Measurements from ENCODE around the gene GPR171.

The GPR171 gene

DNA sequence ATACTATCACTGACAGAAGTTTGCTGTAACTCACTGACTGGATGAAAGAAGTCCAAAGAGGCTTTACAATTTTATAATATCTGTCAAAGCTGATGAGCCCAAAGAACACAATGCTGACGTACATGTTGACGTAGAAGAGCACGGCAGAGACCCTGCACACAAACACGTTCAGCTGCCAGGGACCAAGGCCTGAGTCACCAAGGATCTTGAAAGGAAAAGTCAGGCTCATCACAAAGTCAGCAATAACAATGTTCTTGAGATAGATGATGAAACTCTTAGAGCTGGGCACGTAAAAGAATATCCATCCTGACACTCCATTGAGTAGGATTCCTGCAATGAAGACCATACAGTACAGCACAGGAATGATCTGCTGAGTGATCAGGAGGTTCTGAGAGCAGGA, 10.9 kb upstream of the GPR171 start:
- DNase-seq (ENCODE audit: low spot score): no peak

DNA sequence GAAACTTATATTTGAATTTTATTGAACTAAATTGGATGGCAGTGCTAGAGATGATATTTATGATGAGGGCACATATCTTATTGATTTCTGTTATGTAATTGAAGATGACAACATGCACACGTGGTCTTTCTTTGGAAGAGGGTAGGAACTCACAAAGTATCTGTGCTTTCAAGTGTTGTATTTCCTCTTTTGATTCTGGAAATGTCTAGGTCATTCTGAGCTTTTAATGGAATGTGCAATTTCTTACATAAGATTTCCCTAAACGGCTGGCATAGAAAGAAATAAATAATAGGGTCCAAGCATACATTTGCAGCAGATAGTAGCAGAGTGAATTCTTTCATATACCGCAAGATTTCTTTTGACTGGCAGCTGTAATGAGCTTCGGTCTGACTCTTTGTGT, 10.1 kb upstream of the GPR171 start:
- no peak for DNase-seq (ENCODE audit: low spot score)

DNA sequence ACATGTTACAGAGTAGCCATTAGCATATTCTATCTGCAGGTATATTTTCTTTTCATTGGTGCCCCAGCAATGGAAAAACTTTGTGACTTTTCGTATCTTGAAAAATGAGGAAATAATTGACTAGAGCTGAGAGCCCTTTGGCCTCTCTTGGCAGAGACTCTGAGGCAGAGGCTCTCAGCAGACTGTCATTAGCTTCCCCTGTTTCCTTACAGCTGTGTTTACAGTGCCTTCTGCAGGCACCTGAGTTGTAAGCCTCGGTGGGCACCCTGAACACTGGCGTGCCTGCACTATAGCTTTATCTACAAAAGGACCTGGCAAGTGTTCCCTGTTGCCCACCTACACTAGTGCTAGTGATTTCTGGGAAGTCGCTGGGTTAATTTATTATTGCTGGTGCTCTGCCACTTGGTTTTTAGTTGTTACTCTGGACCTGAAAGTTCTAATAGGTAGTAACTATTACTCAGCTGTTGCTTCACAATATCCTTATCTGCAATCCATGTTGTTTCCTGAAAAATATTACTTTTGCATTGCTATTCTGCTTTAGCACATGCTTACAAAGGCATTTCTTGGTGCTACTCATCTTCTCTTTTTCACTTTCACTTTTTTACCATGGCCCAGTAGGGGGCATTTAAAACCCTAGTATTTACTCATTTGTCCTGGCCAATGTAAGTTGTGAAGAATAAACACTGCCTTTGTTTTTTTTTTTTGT, 7.8 kb upstream of the GPR171 start:
- DNase-seq (ENCODE audit: low spot score): no peak

DNA sequence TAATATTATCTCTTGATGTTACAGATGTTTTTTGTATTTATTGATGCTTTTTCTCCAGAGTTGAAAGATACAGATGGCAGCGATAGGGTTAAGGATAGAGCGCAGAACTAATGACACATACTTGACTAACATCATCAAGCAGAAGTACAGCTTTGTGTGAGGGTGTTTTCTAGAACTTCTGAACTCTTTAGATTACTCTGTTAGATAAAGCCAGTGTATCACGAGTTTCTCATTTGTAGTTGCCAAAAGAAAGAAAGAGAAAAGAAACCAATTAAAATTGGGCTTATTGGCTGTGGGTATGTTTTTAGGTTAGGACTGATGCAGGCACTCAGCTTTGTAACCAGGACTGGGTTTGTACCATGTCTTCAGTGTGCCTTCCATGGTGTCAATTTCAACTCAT, 6.6 kb upstream of the GPR171 start:
- DNase-seq (ENCODE audit: low spot score): no peak

DNA sequence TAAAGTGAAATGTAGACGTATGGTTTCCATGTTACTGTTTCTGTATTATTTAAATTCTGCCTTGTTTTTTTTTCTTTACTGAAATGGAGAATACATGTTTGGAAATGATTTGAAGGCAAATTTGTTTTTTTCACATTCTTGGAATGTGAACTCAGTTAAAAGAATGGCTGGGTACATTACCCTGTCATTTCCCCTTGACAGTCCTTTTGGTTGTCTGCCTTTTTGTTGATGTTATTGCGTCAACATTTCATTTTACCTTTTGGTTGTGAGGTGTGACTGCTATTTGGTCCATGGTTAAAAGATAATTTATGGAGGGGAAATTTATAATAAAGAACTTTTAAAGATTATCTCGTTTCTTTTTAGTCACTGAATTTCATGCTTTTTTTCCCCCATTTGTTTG, 3.2 kb upstream of the GPR171 start:
- no peak for DNase-seq (ENCODE audit: low spot score)

DNA sequence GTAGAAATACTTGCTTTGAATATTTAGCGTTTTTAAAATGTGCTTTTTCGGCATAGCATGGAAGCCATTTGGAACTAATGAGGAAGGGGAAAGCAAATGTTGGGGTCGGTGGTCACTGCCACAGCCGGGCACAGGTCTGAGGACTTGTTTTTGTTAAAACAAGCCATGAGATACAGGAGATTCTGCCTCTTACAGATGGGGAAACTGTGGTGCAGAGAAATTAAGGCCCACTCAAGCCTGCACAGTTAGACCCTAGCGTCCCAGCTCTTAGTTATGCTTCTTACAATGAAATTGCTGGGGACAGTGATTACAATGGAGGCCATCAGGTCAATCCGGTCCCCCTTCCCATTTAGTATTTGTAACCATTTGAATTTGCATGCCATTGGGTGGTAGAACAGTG, 2.5 kb upstream of the GPR171 start:
- DNase-seq (ENCODE audit: low spot score): no peak

DNA sequence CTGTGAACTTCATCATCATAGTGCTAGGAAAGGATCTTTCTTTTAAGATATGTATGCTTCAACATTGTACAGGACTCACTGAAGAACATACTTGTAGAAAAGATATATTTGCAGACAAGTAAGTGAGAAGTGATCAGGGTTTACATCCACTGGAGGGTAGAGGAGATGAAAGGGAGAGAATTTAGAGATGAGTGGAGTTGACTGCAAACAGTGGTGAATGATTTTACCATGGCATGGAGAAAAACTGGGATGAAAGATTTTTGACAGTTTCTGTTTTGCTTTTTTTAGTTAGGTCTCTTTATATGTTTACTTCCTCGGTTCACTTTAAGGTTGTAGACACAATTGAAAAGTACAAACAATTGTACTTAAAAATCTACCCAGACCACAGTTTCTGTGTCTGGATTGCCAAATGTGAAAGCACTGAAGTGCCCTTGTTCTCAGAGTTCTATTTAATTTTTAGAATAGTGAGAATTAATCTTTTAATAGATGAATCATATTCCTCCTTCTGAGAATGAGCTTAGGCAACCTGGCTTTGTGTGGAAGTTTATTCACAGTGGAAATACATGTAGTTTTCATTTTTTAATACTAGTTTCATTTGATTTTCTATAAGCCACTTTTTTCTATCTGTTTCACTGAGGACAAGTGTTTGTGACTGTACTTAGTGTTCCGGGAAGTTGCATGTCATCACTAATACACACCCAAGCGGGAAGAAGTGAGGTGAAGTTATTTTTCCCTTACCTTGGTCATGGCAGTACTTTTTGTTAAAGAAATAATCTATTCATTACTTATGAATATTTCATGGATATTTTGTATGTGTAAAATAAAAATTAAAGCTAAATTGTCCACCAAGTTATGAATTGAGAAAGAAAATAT, 1.8 kb upstream of the GPR171 start:
- DNase-seq (ENCODE audit: low spot score): no peak

DNA sequence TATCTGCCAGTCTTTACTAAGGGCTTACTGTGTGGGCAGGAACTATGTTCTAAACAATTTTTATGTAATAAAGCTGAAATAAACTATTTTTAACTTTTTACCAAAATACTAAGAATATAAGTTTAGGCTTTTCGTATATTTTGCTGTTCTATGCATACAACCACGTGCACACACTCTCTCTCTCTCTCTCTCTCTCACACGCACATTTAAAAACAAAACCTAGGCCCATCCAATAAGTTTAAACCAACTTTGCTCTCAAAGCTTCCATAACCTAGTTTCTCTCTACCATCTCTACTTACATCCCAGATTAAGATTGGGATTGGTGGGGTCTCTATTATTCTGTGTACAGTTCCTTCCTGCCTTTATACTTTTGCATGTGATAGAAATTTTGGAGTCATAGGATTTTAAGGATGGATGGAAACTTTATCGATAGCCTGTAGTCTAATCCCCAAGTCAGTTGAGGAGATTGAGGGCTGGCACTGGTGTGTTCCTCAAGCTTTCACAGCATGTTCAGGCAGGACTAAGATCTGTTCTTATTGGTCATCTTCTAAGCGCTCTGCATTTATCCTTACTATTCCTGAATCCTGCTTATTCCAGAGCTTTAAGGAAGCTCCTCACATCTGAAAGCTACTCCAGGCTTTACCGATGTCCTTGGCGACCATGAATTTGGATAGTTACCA, 1.8 kb downstream of the GPR171 start:
- DNase-seq (ENCODE audit: low spot score): no peak

DNA sequence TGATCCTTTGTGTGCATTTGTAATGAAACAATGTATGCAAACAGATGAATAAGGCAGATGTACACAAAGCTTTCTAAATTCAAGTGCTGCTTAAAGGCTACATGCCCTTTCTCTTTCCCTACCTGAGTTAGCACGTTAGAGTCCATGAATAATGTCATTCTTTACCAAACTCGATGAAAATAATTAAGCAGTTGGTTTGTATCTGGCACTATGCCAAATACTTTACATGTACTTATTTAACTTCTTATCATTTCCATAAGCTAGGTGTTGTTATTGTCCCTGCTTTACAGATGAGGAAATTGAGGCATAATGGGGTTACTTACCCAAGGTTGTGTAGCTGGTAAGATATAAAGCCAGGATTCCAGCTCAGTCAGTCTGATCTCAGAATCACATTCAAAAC, 2.4 kb downstream of the GPR171 start:
- peak; percentile 7 for DNase-seq (ENCODE audit: low spot score)

DNA sequence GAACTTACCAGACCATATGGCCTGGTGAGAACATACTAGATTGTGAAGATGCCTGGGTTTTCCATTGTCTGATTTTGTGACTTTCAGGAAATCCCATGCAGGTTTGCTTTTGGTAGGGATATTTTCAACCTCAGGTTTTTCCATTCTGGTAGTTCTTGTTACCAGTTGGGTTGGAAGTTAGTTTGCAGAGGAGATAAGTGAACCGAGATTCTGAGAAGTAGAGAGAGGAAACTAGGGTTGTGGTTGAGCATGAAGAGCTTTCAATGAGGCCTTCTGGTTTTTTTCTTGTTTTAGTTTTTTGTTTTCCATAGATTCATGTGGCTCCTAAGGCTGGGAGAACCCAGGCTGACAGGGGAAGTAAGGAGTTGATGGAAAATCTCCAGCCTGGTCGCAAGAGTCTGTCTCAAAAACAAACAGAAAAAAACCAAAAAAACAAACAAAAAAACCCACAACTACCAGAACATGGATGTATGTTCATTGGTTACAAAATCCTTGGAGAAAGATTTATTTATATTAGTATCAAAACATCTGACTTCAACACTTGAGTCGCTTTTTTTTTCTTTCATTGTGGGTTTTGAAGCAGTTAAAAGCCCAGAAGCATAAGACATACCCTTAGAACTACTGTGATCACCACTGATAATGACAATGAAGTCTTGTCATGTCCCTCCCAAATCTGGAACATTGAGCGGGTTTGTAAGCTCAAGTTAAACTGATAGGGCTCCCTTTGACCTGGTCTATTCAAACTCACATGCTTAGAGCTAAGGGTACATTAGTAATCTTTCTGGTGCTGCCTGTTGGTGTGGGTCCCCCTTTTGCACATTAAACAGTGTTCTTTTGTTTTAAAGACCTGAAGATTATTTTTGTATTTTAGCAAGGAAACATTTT, 3.2 kb downstream of the GPR171 start:
- DNase-seq (ENCODE audit: low spot score): no peak

DNA sequence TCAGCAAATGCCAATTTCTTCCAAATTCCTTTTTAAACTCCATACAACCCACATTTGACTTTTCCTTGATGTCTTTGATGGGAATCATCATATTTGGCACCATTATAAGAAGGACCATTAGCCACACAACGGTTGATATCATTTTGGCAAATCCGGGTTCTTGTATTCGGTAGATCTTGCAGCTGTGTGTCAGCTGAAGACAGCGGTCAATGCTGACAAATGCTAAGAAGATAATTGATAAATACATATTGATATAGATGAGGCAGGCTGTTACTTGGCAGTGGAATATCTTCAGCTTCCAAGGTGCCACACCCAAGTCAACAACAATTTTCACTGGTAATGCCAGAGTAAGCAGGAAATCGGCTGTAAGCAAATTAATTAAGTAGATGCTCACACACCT, 4.2 kb downstream of the GPR171 start:
- no peak for DNase-seq (ENCODE audit: low spot score)

DNA sequence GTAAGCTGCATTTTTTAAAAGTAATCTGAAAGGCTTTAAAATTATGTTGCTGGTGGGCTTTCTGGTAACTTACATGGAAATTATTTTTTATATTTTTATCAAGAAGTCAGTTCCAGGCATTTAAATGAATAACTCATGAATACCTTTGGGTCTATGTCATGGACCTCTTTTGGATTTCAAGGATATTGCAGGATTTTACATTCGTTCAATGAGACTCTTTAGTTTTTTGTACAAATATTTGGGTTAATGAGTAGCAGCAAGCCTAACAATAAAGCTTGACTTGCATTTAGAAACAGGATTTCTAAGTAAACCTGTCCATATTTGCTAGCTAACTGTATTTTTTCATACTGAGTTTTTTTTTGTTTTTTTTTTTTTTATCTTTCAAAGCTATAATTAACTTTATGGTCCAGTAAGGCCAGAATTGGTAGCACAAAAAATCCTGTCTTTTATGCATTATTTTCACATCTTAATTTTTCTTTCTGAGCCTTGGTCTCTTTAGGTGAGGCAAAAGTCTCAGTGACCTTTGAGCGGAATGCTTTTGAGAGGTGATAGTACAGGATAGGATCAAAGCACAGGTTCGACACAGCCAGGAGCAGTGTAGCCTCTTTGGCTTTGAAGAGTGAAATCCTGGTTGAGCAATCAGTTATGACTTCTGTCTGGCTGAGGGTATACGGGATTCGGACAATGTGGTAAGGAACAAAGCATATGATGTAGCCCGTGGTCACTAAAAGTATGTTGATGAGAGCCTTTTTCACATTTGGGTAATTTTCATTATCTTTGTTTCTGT, 4.8 kb downstream of the GPR171 start:
- DNase-seq (ENCODE audit: low spot score): no peak

DNA sequence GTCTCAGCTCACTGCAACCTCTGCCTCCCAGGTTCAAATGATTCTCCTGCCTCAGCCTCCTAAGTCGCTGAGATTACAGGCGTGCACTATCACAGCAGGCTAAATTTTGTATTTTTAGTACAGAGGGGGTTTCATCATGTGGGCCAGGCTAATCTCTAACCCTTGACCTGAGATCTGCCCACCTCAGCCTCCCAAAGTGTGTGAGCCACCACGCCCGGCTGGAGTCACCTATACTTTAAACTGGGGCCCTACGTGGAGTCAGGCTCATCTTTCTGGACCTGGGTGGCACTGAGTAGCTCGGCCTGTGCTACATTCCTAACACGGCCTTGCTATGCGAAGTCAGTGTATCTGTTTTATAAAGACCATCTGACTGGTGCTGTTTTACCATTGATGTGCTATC, 5.8 kb downstream of the GPR171 start:
- DNase-seq (ENCODE audit: low spot score): no peak

DNA sequence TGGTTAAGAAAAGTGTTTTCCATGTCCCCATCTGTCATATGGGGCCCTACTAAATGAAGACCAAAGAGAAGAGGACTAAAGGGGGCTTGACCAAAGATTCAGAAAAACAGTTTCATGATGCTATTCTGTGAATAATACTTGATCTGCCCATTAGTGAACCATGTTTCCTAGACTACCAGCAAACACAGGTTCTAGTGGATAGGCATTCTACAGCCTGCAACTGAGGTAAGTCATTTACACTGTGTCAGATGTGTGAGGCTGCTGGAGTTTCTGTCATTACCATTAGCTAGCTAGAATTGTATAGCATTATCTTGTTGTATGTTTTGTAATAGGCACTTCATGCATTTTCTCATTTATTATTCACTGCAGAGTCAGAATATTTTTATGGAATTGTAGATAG, 6.6 kb downstream of the GPR171 start:
- no peak for DNase-seq (ENCODE audit: low spot score)

DNA sequence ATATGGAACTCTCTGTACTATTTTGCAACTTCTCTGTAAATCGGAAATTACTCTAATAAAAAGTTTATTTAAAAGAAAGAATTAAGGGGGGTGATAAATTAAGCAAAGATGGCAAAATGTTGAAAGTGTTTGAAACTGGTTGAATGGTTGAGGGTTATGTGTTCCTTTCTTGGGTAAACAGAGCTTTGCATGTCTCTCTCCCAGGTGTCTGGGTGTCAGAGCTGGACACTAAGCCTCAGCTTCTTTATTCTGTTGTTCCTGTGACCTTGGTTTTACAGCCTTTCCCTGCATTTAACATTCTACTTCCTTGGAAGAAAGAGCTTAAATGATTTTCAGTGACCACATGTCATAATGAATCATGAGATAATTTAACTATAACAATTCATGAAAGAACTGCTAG, 7.2 kb downstream of the GPR171 start:
- no peak for DNase-seq (ENCODE audit: low spot score)

DNA sequence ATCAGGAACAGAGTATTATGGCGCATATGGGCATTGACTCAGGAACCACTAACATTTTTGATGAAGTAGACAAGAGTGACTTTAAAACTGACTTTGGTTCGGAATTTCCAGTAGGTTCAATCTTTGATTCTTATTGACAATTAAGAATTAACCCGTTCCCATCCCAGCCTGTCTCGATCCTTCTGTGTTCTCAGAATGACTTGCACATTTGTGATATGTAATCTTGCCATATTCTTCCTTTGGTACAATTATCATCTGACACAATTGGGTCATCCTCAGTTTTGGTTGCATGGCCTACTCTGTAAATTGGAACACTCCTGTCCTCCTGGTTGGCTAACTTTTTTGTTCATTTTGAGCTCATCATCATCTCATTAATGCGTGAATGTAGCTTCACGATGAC, 10.5 kb downstream of the GPR171 start:
- DNase-seq (ENCODE audit: low spot score): no peak

DNA sequence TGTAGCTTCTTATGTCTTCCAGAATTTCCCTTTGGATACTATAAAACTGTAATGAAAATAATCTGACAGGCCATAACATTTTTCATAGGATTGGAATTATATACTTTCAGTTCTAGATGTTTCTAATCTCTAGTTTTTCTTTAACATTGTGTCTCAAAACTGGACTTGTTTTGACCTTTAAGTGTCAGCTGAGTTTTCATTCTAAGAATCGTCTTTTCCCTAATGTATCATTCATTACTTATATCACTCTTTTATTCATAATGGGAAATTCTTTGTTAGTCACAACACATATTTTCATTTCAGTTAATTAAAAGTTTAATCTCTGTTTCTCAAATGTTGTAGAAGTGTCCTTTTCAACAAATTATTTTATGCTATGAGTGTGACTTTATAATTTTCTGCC, 11.9 kb downstream of the GPR171 start:
- no peak for DNase-seq (ENCODE audit: low spot score)

DNA sequence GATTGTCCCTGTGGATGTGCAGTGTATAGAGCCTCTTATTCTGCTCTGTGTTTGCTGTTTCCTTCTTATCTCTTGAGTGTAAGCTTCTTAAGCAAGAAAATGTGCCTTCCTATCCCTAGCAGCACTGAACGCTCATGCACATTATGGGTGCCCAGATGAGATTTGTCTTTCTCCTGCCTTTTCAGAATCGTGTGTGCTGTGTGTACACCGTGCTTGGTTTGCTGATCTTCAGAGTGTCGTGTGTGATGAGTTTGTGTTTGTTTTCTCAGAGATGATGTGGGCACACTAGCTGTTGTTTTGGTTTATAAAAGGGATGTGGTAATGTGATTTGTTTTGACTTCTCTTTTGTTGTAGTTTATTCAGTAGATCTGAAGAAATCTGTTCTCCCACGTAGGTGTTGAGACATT, 19.7 kb downstream of the GPR171 start:
- DNase-seq (ENCODE audit: low spot score): no peak

DNA sequence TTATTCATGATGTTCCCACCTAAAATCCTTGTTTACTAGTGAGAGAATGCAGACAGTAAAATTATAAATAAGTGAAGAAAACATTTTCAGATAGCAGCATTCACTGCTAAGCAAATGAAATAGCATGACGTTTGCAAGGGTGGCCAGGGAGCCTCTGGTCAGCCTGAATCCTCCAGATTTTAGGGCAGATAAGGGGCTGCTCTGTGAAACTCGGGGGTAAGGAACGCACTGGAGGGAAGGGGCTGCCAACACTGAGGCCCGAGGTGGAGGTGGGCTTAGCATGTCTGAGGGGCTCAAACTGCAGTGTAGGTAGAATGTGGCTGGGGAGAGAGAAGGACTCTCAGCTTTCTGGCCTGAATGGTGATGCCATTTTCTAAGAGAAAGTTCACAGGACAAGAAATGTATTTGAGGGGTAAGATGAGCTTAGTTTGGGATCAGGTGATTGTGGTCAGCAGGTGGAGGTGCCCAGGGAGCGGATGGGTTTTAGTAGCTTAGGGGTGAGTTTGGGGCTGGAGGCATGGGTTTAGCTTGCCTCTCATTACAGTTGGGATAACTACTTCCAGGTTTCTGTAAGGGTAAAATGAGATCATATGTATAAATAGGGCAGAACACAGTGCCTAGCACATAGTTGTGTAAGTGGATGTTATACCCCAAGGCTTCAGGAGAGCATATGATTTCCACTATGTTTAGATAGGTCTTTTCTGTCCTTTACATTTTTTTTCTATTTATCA, 20.5 kb downstream of the GPR171 start:
- DNase-seq (ENCODE audit: low spot score): no peak

DNA sequence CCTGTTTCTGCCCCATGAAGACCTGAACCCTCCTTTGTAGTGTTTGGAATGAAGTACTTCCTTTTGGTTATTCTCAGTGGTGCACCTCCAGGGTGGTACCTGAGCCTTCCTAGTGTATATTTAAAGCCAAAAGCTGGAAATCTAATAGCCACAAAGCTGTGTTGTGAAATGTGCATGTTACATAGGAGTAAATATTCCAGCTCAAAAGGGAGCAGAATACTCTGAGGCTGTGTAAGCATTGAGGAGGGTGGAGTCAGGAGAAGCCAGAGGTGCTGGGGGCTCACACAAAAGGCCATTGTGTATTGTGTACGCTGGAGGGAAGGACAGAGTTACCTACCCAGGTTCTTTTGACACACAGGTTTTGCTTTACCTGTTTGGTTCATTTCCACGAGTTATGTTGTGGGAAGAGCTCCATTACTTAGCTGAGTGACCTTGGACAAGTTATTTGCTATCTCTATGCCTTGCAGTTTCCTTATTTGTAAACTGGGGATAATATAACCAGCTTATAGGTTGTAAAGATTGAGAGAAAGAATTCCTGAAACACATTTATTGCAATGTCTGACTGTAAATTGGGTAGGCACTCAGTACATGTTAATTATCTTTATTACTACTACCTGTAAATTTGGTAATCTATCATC, 24.7 kb downstream of the GPR171 start:
- no peak for DNase-seq (ENCODE audit: low spot score)

Data from hematopoietic multipotent progenitor cell treated with erythropoietin and hydrocortisone succinate and interleukin-3 and kit ligand, for 15 days (in vitro differentiated cells).